Endothelial cell of hepatic sinusoid (primary cell): Measurements from ENCODE around the gene ACOT12.
"Not testable (repeated sequence)": the region's sequence is repeated elsewhere in the genome, so short reads cannot be mapped to it uniquely, and the experiment has no call there.

Experiments used
- in situ Hi-C: cut with HindIII; loops from 2 replicates; pipeline ENCODE4 v1.10.0; 2017; ENCODE audit warnings: low sequenced_read_pairs

ACOT12 gene

DNA sequence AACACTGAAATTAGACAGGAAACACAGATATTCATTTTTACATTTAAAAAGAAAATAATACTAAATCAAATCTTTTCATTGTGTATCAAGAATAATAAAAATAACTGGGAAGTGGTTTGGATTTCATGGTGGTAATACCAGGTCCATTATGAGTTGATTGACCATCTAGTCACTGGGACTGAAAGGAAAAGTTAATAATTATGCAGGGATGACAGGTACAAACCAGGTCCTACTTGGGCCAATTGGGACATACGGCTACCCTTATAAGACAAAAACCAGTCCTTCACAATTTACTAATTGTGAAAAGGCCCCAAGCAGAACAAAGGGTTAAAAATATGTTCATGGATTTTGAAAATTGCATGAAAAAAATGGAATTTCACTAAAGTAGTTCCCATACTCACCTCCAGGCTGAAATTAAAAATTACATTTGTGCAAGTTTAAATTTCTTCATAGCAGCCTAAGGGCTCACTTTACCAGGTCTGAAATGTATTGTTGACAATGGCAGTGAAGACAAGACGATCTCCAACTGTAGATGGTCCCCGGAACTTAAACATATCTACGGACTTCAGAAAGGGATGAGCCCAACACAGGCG lies 48.4 kb downstream of the ACOT12 start:
- in situ Hi-C loops: no loop called here

DNA sequence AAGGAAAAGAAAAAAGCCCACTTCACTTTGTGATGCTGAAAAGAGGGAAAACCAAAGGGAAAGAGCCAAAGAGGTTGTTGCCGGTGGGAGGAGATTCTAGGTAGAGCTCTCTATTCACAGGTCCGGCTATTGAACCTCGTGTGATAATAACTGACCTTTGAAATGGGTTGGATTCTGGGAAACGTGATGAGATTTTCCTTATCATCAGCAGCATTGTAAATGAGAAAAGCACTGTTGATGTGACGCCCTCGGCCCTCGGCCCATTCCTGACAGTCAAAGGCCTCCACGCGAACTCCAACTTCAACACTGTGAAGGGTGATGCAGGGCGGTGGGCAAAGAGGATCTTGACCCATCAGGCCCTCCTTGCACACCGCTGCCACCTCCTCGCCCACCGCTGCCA lies 49.2 kb downstream of the ACOT12 start:
- in situ Hi-C loops: no loop called here

DNA sequence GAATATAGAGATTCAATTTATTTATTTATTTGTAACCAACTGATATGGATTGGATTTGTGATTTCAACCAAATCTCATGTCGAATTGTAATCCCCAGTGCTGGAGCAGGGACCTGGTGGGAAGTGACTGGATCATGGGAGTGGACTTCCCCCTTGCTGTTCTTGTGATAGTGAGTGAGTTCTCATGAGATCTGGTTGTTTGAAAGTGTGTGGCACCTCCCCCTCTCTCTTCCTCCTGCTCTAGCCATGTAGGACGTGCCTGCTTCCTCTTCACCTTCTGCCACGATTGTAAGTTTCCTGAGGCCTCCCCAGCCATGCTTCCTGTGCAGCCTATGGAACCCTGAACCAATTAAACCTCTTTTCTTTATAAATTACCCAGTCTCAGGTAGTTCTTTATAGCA lies 55.7 kb downstream of the ACOT12 start:
- in situ Hi-C loops: not testable (repeated sequence)

DNA sequence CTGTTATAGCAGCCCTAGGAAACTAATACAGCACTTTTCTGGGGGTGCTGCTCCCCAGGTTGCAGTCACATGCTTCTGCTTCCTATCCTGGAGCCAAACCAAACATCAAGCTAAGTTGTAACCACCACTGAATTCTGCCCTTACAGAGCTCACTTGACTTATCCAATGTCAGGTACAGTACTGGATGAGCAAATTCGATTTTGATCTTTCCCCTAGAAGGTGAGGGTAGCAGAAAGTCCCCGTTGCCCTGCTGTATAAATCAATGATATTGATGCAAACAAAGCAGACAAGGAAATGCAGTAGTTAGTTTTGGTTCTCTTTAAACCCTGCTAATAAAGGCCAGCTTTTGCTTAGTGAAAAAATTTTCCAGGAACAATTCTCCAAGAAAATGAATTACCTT lies 56.1 kb downstream of the ACOT12 start:
- in situ Hi-C loops: no loop called here

- in situ Hi-C loops: no loop called here
Observed at GRCh38 chr5:81336556-81336955, 57.4 kb downstream of the ACOT12 start.

GRCh38 chr5:81335946-81336345 lies 58.0 kb downstream of the ACOT12 start:
- in situ Hi-C loops: no loop called here

DNA sequence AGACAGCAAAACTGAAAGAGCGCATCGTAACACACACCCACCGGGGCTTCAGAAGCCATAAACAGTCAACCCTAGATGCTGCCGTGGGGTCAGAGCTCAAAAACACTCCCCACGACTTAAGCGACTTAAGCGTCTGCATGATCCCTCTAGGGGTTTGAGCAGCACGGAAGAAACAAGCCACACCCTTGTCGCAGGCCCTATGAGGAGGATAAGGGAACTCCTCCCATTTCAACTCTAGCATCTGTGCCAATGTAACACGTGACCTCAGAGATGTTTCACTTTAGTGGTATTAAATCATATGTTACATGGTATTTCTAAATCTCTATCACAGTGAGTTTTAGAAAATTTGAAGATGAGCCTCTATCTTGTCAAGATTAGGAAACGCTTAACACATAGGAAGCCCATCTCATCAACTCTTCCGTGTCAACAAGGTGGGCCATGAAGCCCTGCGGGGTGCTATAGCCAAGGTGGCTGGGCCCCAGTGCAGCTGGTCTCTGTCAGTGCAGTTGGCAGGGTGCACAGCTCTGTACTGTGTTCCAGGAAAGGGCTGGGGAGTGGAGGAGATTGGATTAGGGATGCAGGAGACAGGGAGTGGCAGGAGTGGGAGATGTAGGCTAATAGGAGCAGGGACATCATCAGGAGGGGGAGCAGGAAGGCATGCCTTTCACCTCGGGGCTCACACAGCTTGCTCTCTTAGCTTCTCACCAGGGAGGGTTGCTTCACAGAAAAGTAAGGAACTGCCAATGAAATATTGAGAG lies 59.5 kb downstream of the ACOT12 start:
- in situ Hi-C loops: no loop called here

DNA sequence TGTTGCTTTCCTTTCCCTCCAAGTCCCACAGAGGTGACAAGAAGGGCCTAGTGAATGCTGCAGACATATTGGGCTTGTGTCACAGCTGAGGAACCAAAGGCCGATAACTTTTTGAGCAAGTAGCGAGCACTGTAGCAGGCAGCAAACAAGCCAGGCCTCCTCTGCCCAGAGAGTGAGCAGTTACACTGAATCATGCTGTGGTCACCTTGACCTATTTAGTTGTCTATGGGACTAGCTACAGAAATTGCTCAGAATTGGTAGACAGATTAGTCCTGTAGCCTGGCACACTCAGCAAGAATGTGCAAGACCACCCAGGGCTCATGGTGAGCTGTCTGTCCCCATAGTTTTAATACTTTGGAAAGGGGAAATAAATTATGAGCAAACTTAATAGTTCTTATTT lies 67.4 kb downstream of the ACOT12 start:
- in situ Hi-C loops: loop anchor here (5.0 kb wide), 1 partner anchor 41 kb away; no protein-coding TSS in a partner anchor

- in situ Hi-C loops: no loop called here
Observed at GRCh38 chr5:81317536-81317935, 76.4 kb downstream of the ACOT12 start.

GRCh38 chr5:81316571-81316970 lies 77.4 kb downstream of the ACOT12 start:
- in situ Hi-C loops: no loop called here

- in situ Hi-C loops: no loop called here
Observed at GRCh38 chr5:81315830-81316229, 78.1 kb downstream of the ACOT12 start.

GRCh38 chr5:81315336-81315735 lies 78.6 kb downstream of the ACOT12 start:
- in situ Hi-C loops: no loop called here

- in situ Hi-C loops: no loop called here
Observed at GRCh38 chr5:81314581-81314980, 79.4 kb downstream of the ACOT12 start.

DNA sequence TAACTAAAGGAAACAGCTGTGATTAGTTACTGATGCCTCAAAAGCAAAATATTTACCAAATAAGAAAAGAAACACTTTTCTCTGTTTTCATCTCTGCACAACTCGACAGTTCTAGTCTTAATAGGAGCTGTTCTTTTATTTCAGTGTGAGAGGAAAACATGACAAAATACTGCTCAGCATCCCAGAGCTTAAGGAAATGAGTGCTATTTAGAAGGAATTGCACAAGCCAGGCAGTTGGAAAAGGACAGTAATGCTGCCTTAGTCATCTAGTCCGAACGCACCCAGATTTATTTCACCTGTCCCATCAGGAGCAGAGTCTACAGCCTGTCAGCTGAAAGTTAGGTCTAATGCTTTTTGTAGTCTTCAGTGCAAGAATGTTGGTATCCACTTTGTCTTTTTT lies 80.2 kb downstream of the ACOT12 start:
- in situ Hi-C loops: no loop called here

GRCh38 chr5:81313278-81313677 lies 80.7 kb downstream of the ACOT12 start:
- in situ Hi-C loops: no loop called here

- in situ Hi-C loops: no loop called here
Observed at GRCh38 chr5:81310402-81311063, 83.4 kb downstream of the ACOT12 start.

- in situ Hi-C loops: no loop called here
Observed at GRCh38 chr5:81308836-81309235, 85.1 kb downstream of the ACOT12 start.

- in situ Hi-C loops: no loop called here
Observed at GRCh38 chr5:81305785-81306184, 88.1 kb downstream of the ACOT12 start.

GRCh38 chr5:81303563-81303962 lies 90.4 kb downstream of the ACOT12 start:
- in situ Hi-C loops: no loop called here

DNA sequence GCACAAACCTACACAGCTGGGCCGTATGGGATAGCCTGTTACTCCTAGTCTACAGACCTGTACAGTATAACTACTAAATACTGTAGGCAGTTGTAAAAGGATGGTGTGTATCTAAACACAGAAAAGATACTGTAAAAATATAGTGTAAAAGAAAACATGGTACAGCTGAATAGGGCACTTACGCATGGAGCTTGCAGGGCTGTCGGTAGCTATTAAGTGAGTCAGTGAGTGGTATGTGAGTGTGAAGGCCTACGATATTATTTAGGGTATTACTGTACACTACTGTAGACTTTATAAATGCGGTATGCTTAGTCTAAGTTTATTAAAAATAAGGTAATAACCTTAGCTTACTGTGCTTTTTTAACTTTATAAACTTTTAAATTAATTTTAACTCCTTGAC lies 91.3 kb downstream of the ACOT12 start:
- in situ Hi-C loops: no loop called here

DNA sequence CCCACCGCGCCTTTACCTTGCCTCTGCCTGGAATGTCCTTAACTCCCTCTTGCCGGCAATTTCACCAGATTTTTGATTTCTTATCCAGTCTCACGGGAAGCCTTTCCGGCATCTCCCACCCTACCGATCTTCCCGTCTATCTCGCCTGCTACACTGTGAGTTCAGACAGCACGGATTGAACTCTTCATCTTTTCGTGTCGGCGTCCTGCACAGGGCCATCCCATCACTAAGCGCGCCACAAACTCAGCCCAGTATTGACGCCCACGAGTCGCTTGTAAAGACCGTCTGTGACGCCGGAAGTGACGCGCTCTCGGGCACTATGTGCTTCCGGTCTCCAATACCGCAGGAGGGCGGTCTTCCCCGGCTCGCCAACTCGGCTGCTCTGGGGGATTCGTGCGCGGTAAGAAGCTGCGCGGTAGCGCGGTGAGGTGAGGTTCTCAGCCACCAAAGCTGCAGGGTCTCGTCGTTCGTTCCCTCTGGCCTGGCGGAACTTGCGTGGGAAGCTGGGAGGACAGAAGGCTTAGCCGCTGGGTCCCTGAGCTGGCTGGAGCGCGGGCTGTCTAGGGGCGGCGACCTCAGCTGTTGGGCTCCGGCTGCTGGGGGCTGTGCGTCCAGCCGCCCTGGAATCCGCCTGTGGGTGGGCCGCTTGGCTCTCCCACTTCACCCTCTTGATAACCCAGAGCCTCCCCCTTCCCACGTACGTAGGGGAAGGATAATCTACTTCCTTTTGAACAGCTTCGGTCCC lies 92.5 kb downstream of the ACOT12 start, which contains the start of gene ZCCHC9:
ZCCHC9 (plus strand) TSS at position 317 of the 745 bp plus-strand sequence. CDS start 3,171 bp downstream, outside the sequence.
- in situ Hi-C loops: no loop called here
